MV-4-11 (cell line): Measurements from ENCODE around the gene CCND1.

Experiments
- DNase-seq: peaks from one replicate; lab custom pipeline; 2025; lab: John Stamatoyannopoulos, UW

Gene CCND1

DNA sequence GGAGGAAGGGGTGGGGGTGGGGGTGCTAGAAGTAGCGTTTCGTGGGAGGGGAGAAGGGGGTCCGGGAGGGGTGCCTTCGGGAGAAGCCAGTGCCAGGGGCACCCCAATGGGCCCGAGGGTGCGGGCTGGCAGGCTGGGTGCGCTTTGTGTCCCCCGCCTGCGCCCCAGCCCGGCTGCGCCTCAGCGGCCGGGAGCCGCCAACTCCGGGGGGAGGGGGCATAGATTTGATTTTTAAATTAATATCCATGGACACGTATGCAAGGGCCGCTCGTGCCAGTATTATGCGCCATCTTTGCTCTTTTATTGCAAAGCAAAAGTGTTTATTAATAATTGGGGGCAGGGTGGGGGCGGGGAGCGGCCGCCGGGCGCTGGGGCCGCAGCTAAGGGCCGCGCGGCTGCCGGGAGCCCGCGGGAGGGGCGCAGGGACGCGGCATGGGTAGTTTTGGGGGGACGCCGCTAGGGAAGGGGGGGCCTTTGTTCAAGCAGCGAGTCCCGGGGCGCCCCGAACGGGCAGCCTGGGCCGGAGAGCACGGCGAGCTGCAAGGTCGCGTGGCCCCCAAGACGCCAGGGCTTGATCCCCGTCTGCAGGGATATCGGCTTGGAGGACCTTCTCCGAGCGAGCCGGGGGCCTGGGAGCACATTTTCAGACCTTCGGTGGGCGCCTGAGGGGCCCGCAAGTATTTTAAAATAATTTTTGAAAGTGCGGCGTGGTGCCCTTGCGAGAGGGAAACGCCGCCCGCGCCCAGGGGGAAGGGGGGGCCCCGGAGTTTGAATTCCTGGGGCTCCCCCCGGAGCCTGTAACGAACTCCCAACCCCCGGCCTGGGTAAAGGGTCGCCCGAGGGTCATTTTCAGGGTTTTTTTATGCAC, 959 bp downstream of the CCND1 start:
- no peak for DNase-seq

DNA sequence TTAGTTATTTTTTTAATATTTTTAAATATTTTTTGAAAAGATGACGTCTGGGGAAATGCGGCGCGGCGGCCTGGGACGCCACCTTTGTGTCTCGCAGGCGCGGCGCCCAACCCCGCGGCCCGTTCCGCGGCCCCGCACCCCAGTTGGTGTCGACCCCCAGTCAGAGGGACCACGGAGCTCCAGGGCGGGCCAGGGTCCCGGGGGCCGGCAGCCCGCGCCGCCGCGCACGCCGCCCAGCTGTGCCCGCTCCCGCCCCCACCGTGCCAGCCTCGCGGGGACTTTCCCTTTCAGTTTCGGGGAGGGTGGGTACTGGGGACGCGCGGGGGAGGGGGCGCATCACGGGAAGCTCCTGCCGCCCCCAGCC, 1.6 kb downstream of the CCND1 start:
- DNase-seq = no peak

DNA sequence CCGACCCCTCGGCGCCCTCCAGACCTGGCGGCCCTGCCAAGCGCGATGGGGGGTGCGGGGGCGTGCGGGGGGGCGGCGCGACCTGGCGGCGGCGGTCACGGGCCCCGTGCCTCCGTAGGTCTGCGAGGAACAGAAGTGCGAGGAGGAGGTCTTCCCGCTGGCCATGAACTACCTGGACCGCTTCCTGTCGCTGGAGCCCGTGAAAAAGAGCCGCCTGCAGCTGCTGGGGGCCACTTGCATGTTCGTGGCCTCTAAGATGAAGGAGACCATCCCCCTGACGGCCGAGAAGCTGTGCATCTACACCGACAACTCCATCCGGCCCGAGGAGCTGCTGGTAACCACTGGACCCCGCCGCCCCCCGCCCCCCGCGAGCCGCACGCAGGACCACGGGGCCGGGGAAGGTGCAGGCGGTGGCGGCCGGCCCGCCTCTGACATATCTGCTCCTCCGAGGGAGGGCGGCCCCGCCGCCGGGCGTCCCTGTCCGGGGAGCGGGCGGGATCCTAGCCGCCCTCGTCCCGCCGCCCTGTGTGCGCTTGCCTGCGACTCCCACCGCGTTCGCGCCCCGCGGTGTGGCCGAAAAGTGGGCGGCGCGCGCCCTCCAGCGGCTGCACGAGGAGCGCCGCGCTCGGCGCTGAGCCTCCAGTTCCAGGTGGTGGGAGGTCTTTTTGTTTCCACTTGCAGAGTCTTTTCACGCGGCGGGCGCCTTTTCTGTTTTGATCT, 2.1 kb downstream of the CCND1 start:
- DNase-seq = peak; percentile 35

DNA sequence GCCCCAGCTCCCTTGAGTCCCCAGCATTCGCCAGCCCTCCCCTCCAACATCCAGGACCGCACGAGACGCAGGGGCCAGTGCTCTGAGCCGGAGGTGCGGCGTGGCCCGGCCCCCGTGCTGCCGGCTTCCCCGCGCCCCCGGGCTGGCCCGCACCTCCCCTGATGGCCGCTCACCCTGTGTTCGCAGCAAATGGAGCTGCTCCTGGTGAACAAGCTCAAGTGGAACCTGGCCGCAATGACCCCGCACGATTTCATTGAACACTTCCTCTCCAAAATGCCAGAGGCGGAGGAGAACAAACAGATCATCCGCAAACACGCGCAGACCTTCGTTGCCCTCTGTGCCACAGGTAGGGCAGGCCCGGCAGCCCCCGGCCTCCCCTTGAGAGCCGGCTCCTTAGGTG, 2.7 kb downstream of the CCND1 start:
- DNase-seq = no peak

DNA sequence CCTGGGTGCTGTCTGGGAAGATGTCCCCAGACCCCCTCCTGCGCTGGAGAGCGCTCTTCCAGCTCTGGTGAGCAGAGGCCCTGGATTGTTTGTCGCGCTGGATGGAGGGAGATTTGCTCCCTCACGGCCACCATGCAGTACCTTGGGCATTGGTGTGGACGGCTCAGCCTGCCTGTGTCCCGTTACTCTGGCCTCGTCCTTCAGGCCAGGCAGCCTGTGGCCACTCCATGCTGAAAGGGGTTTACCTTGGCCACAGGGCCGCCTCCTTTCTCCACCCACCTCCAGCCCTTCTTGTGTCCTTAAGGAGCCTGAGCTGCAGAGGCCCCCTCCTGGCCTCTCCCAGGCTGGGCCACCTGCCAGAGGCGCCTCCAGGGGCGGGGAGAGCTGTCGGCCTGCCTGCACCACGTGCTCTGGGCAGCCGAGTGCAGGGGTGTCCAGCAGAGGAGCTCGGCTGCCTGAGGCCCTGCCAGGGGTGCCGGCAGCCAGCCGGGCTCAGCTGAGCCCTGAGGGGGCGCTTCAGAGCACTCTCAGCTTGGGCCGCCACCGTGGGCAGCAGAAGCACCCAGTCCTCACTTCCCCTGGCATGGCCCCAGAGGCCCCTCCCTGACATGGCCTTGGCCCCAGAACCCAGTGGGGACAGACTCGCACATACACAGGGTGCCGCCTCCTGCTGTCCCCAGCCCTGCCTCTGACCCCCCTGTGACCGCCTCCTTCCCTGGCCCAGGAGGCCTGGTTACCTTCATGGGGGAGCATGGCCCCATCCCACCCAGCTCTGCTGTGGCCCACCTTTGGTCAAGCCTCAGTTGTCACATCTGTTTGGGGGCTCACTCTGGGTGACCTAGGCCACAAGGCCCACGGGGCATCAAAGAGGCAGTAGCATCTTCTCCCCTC, 3.4 kb downstream of the CCND1 start:
- DNase-seq = peak; percentile 17

- DNase-seq = no peak
These were observed 4.2 kb downstream of the CCND1 start for GRCh38 chr11:69644962-69645675.

DNA sequence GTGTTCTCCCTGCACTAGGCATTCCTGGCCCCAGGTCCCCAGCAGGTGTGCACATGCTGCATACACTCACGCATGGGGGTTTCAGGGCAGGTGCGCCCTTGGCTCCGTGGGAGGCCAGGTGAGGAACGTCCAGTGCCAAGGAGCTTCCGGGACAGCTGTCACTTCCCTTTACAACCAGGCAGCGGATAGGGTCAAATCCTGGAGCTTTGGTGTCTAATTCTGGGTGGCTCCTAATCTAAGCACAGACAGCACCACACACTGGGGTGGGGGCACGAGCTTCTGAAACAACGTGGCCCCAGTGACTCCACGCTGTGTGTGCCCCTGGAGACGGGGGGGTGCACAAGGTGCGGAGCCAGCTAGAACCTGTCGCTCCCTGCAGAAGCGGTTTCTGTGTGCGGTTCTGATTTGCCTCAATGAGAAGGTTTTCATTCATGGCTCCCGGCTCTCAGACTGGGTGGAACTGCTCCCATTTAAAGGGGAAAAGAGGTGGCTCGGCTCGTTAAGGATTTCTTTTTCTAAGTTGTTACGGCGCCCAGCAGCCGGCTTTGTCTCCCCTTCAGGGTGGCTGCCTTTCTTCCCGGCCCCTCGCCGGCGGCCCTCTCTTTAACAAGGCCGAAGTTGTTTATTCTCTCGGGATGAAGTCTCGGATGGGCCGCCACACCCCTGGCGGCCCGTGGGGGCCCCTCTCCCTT, 5.0 kb downstream of the CCND1 start:
- DNase-seq = no peak

DNA sequence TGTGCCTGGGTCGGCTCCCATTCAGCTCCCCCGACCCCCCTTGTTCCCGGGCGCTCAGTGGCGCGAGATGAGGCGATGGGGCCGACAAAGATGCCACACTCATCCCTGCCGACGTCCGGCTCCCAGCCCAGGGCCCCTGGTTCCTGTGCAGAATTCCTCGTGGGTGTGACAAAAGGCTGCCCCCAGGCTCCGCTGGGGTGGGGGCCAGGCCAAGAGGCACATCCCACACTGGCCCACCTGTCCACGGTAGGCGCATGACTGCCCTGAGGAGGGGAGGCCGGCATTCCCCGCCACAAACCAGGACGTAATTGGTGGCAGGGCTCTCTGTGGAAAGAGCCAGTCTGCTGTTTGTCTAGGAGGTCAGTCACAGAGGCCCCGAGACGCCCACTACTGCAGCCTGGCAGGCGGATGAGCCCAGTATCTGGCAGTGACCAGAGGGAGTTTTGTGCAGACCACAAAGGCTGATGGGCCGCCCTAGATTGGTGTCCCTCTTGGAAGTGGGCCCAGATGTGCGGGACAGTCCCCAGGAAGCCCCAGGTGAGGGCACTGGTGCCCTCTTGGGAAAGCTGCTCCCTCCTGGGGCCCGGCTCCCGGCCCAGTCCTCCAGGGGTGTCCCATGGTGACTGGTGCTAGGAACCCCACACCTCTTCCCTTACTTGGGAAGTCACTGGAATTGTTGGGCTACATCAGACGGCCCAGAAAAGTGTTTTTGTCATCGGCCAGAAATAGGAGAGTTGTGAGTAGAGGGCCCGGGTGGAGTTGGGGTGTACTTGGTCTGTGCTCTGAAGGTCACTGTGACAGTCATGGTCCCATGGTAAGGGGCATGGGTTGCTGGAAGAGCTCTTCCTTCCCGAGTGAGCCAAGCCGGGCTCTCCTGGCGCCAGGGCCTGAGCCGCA, 5.8 kb downstream of the CCND1 start:
- no peak for DNase-seq

GRCh38 chr11:69647390-69647748, 6.4 kb downstream of the CCND1 start:
- no peak for DNase-seq

DNA sequence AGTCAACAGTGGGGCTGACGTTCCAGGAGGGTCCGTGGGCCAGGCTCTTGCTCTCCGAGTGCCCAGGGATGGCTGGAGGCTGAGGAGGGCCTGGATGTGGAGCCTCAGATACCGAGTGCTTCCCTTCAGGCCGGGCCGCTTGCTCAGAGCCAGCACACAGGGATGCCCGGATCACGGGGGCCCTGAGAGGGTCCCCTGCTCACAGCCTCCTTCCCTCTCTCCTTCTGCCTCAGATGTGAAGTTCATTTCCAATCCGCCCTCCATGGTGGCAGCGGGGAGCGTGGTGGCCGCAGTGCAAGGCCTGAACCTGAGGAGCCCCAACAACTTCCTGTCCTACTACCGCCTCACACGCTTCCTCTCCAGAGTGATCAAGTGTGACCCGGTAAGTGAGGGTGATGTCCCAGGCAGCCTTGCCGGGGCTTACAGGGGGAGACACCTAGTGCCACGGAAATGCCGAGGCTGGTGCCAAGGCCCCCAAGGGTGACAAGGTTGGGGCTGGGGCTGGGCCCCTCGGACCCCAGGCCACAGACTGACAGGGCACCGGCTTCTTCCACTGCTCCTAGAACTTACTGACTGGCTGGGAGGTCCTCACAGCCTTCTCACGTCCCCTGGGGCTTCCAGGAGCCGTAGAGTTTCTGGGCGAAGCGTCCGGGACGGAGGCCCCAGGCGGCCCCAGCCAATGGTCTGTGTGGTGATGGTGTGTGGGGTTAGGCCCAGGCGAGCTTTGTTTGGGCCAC, 7.0 kb downstream of the CCND1 start:
- no peak for DNase-seq

DNA sequence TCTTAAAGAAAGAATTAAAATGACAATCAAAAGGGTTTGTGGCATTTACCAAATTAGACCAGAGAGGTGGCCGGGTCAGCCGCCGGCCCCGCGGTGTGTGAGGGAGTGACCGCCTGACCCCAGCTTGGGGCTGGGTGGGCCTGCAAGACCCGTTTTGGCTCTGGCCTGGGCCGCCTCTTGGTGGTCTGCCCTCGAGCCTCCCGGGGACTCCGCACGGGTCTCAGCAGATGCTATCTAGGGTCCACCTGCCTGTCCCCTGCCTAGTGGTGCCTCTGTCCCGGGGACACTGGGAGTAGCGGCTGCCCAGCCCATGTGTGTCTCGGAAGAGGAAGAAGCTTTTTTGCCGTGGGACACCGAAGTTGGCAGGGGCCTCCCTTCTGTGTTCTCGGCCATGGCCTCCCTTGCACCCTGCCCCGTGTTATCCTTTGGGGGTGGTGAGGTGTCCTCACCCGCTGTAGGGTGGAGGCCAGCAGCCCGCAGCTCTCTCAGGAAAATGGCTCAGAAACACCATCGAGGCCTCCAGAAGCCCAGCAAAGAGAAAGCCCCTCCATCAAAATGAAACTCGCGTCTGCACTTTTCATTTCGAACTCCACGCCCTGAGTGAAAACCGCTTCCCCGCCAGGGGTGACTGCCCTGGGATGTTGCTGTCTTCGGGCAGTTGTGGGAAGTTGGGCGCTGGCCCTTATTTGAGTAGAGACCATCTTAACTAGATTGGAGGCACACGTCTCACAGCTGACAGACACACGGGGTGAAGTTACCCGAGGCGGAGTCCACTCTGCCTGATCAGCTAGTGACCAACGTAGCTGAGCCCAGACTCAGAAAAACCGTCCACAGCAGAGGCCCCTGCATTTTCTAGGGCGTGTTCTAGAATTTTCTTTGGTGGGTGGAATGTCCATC, 8.0 kb downstream of the CCND1 start:
- no peak for DNase-seq

DNA sequence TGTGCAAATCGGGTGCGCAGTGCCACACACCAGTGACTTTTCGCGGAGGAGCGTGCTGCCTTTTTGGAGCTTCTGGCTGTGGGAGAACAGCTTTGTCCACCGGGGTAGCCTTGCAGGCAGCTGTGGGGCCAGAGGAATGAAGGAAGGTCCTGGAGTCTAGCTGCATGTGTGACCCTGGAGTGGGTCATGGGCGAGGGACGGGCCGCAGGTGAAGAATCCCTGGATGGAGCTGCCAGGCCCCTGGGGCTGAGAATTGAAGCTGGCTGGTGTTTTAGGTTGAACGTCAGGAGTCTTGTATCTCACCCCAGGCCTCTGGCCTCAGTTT, 8.6 kb downstream of the CCND1 start:
- no peak for DNase-seq

GRCh38 chr11:69650081-69650831, 9.3 kb downstream of the CCND1 start:
- DNase-seq = no peak

GRCh38 chr11:69650832-69651344, 9.9 kb downstream of the CCND1 start:
- DNase-seq = no peak

GRCh38 chr11:69651834-69652620, 11.1 kb downstream of the CCND1 start:
- DNase-seq = no peak

DNA sequence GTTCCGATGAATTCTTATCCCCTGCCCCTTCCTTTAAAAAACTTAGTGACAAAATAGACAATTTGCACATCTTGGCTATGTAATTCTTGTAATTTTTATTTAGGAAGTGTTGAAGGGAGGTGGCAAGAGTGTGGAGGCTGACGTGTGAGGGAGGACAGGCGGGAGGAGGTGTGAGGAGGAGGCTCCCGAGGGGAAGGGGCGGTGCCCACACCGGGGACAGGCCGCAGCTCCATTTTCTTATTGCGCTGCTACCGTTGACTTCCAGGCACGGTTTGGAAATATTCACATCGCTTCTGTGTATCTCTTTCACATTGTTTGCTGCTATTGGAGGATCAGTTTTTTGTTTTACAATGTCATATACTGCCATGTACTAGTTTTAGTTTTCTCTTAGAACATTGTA, 12.0 kb downstream of the CCND1 start:
- no peak for DNase-seq

DNA sequence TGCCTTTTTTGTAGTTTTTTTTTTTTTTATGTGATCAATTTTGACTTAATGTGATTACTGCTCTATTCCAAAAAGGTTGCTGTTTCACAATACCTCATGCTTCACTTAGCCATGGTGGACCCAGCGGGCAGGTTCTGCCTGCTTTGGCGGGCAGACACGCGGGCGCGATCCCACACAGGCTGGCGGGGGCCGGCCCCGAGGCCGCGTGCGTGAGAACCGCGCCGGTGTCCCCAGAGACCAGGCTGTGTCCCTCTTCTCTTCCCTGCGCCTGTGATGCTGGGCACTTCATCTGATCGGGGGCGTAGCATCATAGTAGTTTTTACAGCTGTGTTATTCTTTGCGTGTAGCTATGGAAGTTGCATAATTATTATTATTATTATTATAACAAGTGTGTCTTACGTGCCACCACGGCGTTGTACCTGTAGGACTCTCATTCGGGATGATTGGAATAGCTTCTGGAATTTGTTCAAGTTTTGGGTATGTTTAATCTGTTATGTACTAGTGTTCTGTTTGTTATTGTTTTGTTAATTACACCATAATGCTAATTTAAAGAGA, 12.5 kb downstream of the CCND1 start:
- no peak for DNase-seq
